ENCODE measurements around the gene PLEKHM2. TPM values are rescaled to one million over a fixed set of nuclear protein-coding genes. Genes with fewer than 3 reads are reported as not detected.

The PLEKHM2 gene
- total and polyA plus RNA-seq, 2 of the 4 experiments (the other 2 are of a cell fraction) = 24.7 to 48.0 TPM

GRCh38 chr1:15667362-15667761 lies 16.8 kb upstream of the PLEKHM2 start:
- Histone ChIP-seq H4K20me1 (ENCODE audit: insufficient read depth, low read length) (no peaks in the 10 kb centered on the region), H3K56ac (ENCODE audit: extremely low read depth, insufficient read depth, low read length) (no peak overlapping the region), H2BK120ac (ENCODE audit: low read depth, low read length) (no peak overlapping the region), H3K23ac (ENCODE audit: low read depth, low read length) (no peak overlapping the region), H2BK20ac (ENCODE audit: low read depth, low read length) (no peak overlapping the region), H4K91ac (ENCODE audit: insufficient read depth, low read depth, low read length) (no peak overlapping the region), H3K79me1 (ENCODE audit: low read depth in 1 of 2, low read length in 2 of 2) (peaks cover 9 to 14% of the 10 kb centered on the region in 2 experiments), H2BK5ac (ENCODE audit: low read depth, low read length, poor library complexity, severe bottlenecking) (no peak overlapping the region), H3K4ac (ENCODE audit: low read depth, low read length) (no peak overlapping the region), H3K27ac (ENCODE audit: insufficient read depth, low read length) (no peak overlapping the region), H3K36me3 (ENCODE audit: control insufficient read depth, insufficient read depth, low read length) (peaks cover 3% of the 10 kb centered on the region; the same call in 1 of the 2 replicates), H3K9ac (ENCODE audit: low read depth, low read length) (no peak overlapping the region), H3K9me1 (ENCODE audit: insufficient read depth, low read length) (peaks cover 3% of the 10 kb centered on the region; the same call in 1 of the 2 replicates), H2BK15ac (ENCODE audit: low read depth, low read length) (no peak overlapping the region), H3K27me3 (ENCODE audit: control insufficient read depth, insufficient read depth, low read length) (no peaks in the 10 kb centered on the region), H4K5ac (ENCODE audit: low read depth, low read length) (no peak overlapping the region), H2AK5ac (ENCODE audit: low read depth, low read length) (no peak overlapping the region), H3K9me3 (ENCODE audit: control insufficient read depth, insufficient read depth, low read length) (no peaks in the 10 kb centered on the region), H3K4me1 (ENCODE audit: control insufficient read depth, insufficient read depth, low read length) (no peaks in the 10 kb centered on the region), H3K18ac (ENCODE audit: low read depth, low read length) (no peak overlapping the region), H2AFZ (replicated peaks; ENCODE audit: low read length, poor library complexity) (no peak overlapping the region), H4K8ac (ENCODE audit: low read depth in 2 of 2, low read length in 2 of 2) (no peak overlapping the region), H3K14ac (replicated peaks; ENCODE audit: low read depth, low read length) (0 out of 2 replicates have a peak overlapping the region, but pooled peaks have one; percentile 20), H3K4me2 (ENCODE audit: low read depth, low read length) (no peak overlapping the region), H3K4me3 (ENCODE audit: insufficient read depth, low read depth, low read length) (no peak overlapping the region), H2AK9ac (replicated peaks; ENCODE audit: low read depth, low read length, poor library complexity) (no peak overlapping the region)
- in situ Hi-C loops (cut with MboI; ENCODE audit: low sequenced_read_pairs) = no loop called here
- ChIA-PET POLR2A (ENCODE audit: unreplicated experiment) (interaction anchor here (0.7 kb wide), 1 partner anchor 71 kb away, joined by 3 read pairs; no protein-coding TSS in a partner anchor), CTCF (no interaction called here)
- no peak for DNase-seq
- intact Hi-C loops (cut with micrococcal nuclease) = no loop called here
- no peak for ATAC-seq (ENCODE audit: low read depth)
- TF ChIP-seq ELK1 (IDR thresholded peaks at IDR 0.05; ENCODE audit: borderline replicate concordance, low read depth, low read length) = no peak
- TF ChIP-seq CHD1 (IDR thresholded peaks at IDR 0.05; ENCODE audit: low read depth, low read length) = no peak
- no peak for TF ChIP-seq MXI1 (IDR thresholded peaks at IDR 0.05; ENCODE audit: borderline replicate concordance, low read depth, low read length)
- no peak for TF ChIP-seq BHLHE40 (IDR thresholded peaks at IDR 0.05; ENCODE audit: low read depth, low read length)
- no peak for TF ChIP-seq RFX5 (IDR thresholded peaks at IDR 0.05; ENCODE audit: low read depth, low read length)
- no peak for TF ChIP-seq POLR2A (IDR thresholded peaks at IDR 0.05; ENCODE audit: low read depth, low read length)
- no peak for TF ChIP-seq SMC3 (IDR thresholded peaks at IDR 0.05; ENCODE audit: low read depth, low read length)
- TF ChIP-seq CEBPB (IDR thresholded peaks at IDR 0.05; ENCODE audit: low read depth, low read length) = no peak
- no peak for TF ChIP-seq NFE2L2 (IDR thresholded peaks at IDR 0.05; ENCODE audit: low read depth, low read length)
- TF ChIP-seq MAFK (IDR thresholded peaks at IDR 0.05; ENCODE audit: low read depth, low read length) = no peak
- no peak for TF ChIP-seq RAD21 (IDR thresholded peaks at IDR 0.05; ENCODE audit: low read length)
- no peak for TF ChIP-seq RCOR1 (IDR thresholded peaks at IDR 0.05; ENCODE audit: insufficient replicate concordance, low read length)
- TF ChIP-seq FOS (IDR thresholded peaks at IDR 0.05; ENCODE audit: low read depth, low read length) = no peak
- no peak for TF ChIP-seq USF2 (IDR thresholded peaks at IDR 0.05; ENCODE audit: low read depth, low read length)
- no peak for TF ChIP-seq CTCF (conservative IDR thresholded peaks at IDR 0.05; ENCODE audit: low read depth, low read length)
- TF ChIP-seq MAZ (IDR thresholded peaks at IDR 0.05; ENCODE audit: borderline replicate concordance, low read depth, low read length) = no peak
- dilution Hi-C loops (cut with HindIII; ENCODE audit: low sequenced_read_pairs, unreplicated experiment) = no loop called here
- 95% methylated on average over 4 of the region's 7 CpGs; no CpG with 5 or more reads in 1 of the 2 experiments for WGBS, 2 experiments (ENCODE audit: extremely low coverage in 2 of 2, insufficient read length in 1 of 2)
- no TSS peak for BruUV-seq (replicated peaks)

All from IMR-90 (cell line).